Fibroblast of pulmonary artery (primary cell): Measurements from ENCODE around the gene SLC39A2.

Experiments
- DNase-seq: peaks from one replicate; pipeline ENCODE4 v3.0.0-alpha.2; 2010; ENCODE audit warnings: low read depth
- H3K4me3 ChIP-seq: replicated peaks from 2 replicates; pipeline ENCODE4 v1.5.1; 2011; ENCODE audit warnings: low read depth, mild to moderate bottlenecking, control low read depth, low read length, moderate library complexity
- CTCF ChIP-seq: IDR thresholded peaks from 2 replicates; pipeline ENCODE4 v1.5.1; 2011; ENCODE audit warnings: mild to moderate bottlenecking, control low read depth, low read length, inconsistent platforms; ENCODE audit errors: missing control alignments

SLC39A2 gene

GRCh38 chr14:21033133-21033698, 34.1 kb downstream of the SLC39A2 start:
- TF ChIP-seq CTCF = no peak

DNA sequence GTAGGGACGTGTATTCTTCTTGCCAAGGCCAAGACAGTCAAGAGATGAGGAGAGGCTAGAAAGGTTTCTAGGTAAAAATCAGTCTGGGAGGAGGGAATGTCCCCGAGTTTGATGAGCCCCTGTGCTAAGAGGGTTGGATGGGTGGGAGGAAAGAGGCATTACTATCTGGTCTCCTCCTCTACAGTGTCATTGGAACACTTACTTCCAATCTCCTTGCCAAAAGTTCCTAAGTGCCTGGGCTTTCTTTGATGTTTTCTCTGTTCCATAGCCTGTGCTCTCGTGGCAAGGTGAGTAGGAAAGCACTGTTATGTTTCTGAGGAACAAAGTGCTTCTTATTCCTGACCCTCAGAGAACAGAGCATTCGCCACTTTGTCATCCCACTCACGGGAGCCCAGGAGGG, 35.6 kb downstream of the SLC39A2 start, which contains the start of gene RNASE13:
Gene RNASE13 (minus strand): TSS at position 101 of the 400 bp plus-strand sequence. CDS start 519 bp downstream, outside the sequence.
- no peak for TF ChIP-seq CTCF
- no peak within 1 kb of the TSS for H3K4me3 ChIP-seq
- no peak for DNase-seq

More at GRCh38 chr14:21033133-21033698, 34.1 kb downstream of the SLC39A2 start:
- DNase-seq = no peak
- no peak overlapping the region for H3K4me3 ChIP-seq

DNA sequence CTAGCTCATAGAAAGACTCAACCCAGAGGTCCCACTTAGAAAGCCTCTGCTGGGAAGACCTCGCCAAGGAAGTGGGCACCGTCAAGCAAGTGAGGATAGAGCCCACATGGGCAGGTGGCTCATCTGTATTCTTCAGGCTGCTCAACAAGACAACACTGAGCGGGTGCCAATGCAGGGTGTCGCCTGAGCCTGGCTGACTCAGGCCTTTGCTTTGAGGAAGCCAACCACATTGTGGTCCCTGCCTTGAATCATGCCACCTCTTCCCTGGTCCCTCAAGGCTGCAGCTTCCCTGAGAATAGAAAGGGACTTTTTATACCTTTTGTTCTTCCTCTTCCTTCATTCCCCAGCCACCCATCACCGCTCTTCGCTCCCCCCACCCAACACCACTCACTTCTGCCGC, 37.7 kb downstream of the SLC39A2 start:
- DNase-seq = no peak
- TF ChIP-seq CTCF = no peak
- no peak overlapping the region for H3K4me3 ChIP-seq

GRCh38 chr14:21037156-21037555, 38.1 kb downstream of the SLC39A2 start:
- no peak for TF ChIP-seq CTCF
- DNase-seq = no peak
- no peak overlapping the region for H3K4me3 ChIP-seq

DNA sequence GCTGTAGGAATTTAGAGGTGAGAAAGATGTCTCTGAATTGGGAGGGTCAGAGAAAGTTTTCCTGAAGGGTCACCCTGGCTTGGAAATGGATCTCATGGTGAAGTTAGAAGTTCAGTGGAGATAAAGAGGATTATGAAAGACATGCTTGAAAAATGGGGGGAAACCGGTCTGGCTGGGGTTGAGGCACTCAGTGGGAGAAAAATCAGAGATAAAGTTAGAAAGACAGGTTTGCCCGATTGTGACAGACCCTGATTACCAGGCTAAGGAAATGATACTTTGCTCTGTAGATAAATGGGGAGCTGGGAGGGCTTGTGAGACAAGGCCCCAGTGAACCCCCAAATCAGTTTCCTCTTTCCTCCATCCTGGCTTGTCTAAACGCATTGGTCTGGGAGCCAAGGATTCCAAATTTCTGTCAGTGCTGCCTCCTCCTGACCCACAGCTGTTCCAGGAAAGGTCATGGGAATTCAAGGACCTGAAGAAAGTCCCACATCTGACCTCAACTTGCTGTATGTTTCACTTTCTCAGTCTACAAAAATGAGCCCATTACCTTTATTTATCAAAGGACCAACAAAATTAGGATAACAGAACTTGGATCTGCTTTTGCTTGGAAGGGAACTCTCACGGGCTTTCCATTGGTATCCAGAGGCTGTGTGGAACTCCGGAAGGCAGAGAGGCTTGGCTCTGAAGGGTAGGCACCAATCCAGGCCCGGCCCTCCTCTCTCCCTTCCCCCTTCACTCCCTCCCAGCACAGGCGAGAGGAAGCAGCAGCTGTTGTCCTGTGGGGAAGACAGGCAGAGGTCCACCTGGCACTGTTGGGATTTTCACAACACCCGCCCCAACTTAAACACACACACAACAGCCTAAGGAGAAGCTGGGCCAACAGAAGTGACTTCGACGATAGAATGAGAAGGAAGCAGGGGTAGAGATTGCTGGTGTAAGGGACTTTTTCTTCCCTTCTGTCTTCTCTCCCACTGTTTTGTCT, 39.6 kb downstream of the SLC39A2 start:
- TF ChIP-seq CTCF = no peak
- peak; percentile 89 for DNase-seq
- peak overlapping the region; percentile 4 for H3K4me3 ChIP-seq

GRCh38 chr14:21039585-21040369, 40.7 kb downstream of the SLC39A2 start:
- no peak overlapping the region for H3K4me3 ChIP-seq
- peak; percentile 86 for DNase-seq
- TF ChIP-seq CTCF = peak; percentile 72
